ENCODE data around the gene PPM1D.

PPM1D gene

GRCh38 chr17:60675997-60676396 lies 76.0 kb downstream of the PPM1D start:
- Mint-ChIP-seq H3K36me3 (ENCODE audit: low read depth) (peaks cover 24% of the 10 kb centered on the region), H3K4me3 (no peak overlapping the region)

GRCh38 chr17:60676758-60677307 lies 76.8 kb downstream of the PPM1D start:
- Mint-ChIP-seq H3K4me1 (ENCODE audit: low read depth) (peaks cover 20% of the 10 kb centered on the region), H3K9me3 (peaks cover 10% of the 10 kb centered on the region), H3K27me3 (no peaks in the 10 kb centered on the region), H3K36me3 (ENCODE audit: low read depth) (peaks cover 30% of the 10 kb centered on the region), H3K4me3 (peak overlapping the region; percentile 94), H3K27ac (peak overlapping the region; percentile 96)
- intact Hi-C loops (cut with micrococcal nuclease) = no loop called here

More at GRCh38 chr17:60675997-60676396, 76.0 kb downstream of the PPM1D start:
- peaks cover 10% of the 10 kb centered on the region for H3K9me3 Mint-ChIP-seq
- intact Hi-C loops (cut with micrococcal nuclease) = no loop called here
- H3K27ac Mint-ChIP-seq = no peak overlapping the region
- peaks cover 20% of the 10 kb centered on the region for H3K4me1 Mint-ChIP-seq (ENCODE audit: low read depth)
- no peaks in the 10 kb centered on the region for H3K27me3 Mint-ChIP-seq

GRCh38 chr17:60677308-60678117 lies 77.5 kb downstream of the PPM1D start, which contains the start of gene BCAS3:
Gene BCAS3, plus strand, starts transcription at chr17:60677851.
- Mint-ChIP-seq H3K4me1 (ENCODE audit: low read depth) (peaks cover 20% of the 10 kb centered on the region), H3K27ac (peak within 1 kb of the TSS; percentile 96), H3K36me3 (ENCODE audit: low read depth) (peaks cover 36% of the 10 kb centered on the region), H3K9me3 (peaks cover 10% of the 10 kb centered on the region), H3K27me3 (no peaks in the 10 kb centered on the region), H3K4me3 (peak within 1 kb of the TSS; percentile 94)
- intact Hi-C loops (cut with micrococcal nuclease) = no loop called here

DNA sequence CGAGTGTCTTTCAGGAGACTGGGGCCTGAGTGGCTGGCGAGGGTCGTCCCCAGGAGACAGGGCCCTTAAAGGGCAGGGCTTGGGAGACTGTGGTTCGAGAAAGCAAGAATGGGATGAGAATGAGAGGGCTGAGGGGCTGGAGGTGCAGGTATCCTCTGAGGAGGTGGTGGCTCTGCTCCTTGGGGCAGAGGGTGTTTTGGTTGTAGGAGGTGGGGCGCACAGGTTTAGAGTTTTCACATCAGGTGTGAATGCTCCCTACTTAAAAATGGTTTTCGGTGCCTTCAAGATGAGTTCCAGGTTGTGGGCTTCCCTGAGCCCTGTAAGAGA lies 78.1 kb downstream of the PPM1D start:
- intact Hi-C loops (cut with micrococcal nuclease) = no loop called here
- H3K27ac Mint-ChIP-seq = peak overlapping the region; percentile 96
- H3K4me1 Mint-ChIP-seq (ENCODE audit: low read depth) = peaks cover 20% of the 10 kb centered on the region
- H3K36me3 Mint-ChIP-seq (ENCODE audit: low read depth) = peaks cover 38% of the 10 kb centered on the region
- peaks cover 10% of the 10 kb centered on the region for H3K9me3 Mint-ChIP-seq
- H3K27me3 Mint-ChIP-seq = no peaks in the 10 kb centered on the region
- H3K4me3 Mint-ChIP-seq = peak overlapping the region; percentile 94

- no peak overlapping the region for H3K4me3 Mint-ChIP-seq
- H3K4me1 Mint-ChIP-seq (ENCODE audit: low read depth) = peaks cover 20% of the 10 kb centered on the region
- H3K36me3 Mint-ChIP-seq (ENCODE audit: low read depth) = peaks cover 48% of the 10 kb centered on the region
- peaks cover 9% of the 10 kb centered on the region for H3K9me3 Mint-ChIP-seq
- intact Hi-C loops (cut with micrococcal nuclease) = no loop called here
- no peak overlapping the region for H3K27ac Mint-ChIP-seq
- H3K27me3 Mint-ChIP-seq = no peaks in the 10 kb centered on the region
Observed at GRCh38 chr17:60679287-60679686, 79.3 kb downstream of the PPM1D start.

DNA sequence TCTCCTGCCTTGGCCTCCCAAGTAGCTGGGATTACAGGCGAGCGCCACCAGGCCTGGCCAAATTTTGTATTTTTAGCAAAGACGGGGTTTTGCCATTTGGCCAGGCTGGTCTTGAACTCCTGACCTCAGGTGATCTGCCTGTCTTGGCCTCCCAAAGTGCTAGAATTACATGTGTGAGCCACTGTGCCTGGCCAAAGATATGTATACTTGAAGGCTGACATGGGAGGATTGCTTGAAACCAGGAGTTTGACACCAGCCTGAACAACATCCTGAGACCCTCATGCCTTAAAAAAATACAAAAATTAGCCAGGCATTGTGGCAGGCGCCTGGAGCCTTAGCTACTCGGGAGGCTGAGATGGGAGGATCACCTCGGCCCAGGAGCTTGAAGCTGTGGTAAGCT lies 80.8 kb downstream of the PPM1D start:
- H3K9me3 Mint-ChIP-seq = no peaks in the 10 kb centered on the region
- no peak overlapping the region for H3K27ac Mint-ChIP-seq
- H3K4me3 Mint-ChIP-seq = no peak overlapping the region
- no peaks in the 10 kb centered on the region for H3K27me3 Mint-ChIP-seq
- H3K4me1 Mint-ChIP-seq (ENCODE audit: low read depth) = peaks cover 20% of the 10 kb centered on the region
- peaks cover 62% of the 10 kb centered on the region for H3K36me3 Mint-ChIP-seq (ENCODE audit: low read depth)
- intact Hi-C loops (cut with micrococcal nuclease) = no loop called here

GRCh38 chr17:60685437-60685836 lies 85.4 kb downstream of the PPM1D start:
- intact Hi-C loops (cut with micrococcal nuclease) = no loop called here
- Mint-ChIP-seq H3K4me3 (no peak overlapping the region), H3K27me3 (no peaks in the 10 kb centered on the region), H3K4me1 (ENCODE audit: low read depth) (no peaks in the 10 kb centered on the region), H3K9me3 (no peaks in the 10 kb centered on the region), H3K36me3 (ENCODE audit: low read depth) (peaks cover 78% of the 10 kb centered on the region), H3K27ac (no peak overlapping the region)

- H3K27ac Mint-ChIP-seq = no peak overlapping the region
- H3K9me3 Mint-ChIP-seq = no peaks in the 10 kb centered on the region
- peaks cover 74% of the 10 kb centered on the region for H3K36me3 Mint-ChIP-seq (ENCODE audit: low read depth)
- intact Hi-C loops (cut with micrococcal nuclease) = no loop called here
- no peaks in the 10 kb centered on the region for H3K27me3 Mint-ChIP-seq
- no peak overlapping the region for H3K4me3 Mint-ChIP-seq
- peaks cover 10% of the 10 kb centered on the region for H3K4me1 Mint-ChIP-seq (ENCODE audit: low read depth)
Observed at GRCh38 chr17:60695960-60696359, 96.0 kb downstream of the PPM1D start.

GRCh38 chr17:60699090-60699489 lies 99.1 kb downstream of the PPM1D start:
- Mint-ChIP-seq H3K4me3 (no peak overlapping the region), H3K9me3 (no peaks in the 10 kb centered on the region), H3K27me3 (no peaks in the 10 kb centered on the region), H3K4me1 (ENCODE audit: low read depth) (peaks cover 10% of the 10 kb centered on the region), H3K27ac (no peak overlapping the region), H3K36me3 (ENCODE audit: low read depth) (peaks cover 53% of the 10 kb centered on the region)
- intact Hi-C loops (cut with micrococcal nuclease) = no loop called here

DNA sequence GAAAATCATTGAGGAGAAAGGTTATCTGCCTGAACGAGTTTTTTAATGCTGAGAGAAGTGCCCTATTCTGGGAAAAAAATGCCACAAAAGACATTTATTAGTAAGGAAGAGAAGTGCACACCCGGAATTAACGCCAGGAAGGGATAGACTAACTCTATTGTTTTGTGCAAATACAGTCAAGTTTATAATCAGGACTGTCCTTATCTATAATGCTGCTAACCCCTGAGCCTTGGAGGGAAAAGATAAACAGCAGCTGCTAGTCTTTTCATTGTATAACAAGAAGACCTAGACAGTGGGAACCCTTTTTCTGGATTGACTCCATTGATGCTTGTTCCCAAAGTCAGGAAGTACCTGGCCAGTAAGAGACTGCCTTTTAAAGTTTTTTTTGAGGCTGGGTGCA lies 104.2 kb downstream of the PPM1D start:
- Mint-ChIP-seq H3K27ac (no peak overlapping the region), H3K27me3 (no peaks in the 10 kb centered on the region), H3K36me3 (ENCODE audit: low read depth) (peaks cover 29% of the 10 kb centered on the region), H3K9me3 (no peaks in the 10 kb centered on the region), H3K4me3 (no peak overlapping the region), H3K4me1 (ENCODE audit: low read depth) (no peaks in the 10 kb centered on the region)
- intact Hi-C loops (cut with micrococcal nuclease) = no loop called here

DNA sequence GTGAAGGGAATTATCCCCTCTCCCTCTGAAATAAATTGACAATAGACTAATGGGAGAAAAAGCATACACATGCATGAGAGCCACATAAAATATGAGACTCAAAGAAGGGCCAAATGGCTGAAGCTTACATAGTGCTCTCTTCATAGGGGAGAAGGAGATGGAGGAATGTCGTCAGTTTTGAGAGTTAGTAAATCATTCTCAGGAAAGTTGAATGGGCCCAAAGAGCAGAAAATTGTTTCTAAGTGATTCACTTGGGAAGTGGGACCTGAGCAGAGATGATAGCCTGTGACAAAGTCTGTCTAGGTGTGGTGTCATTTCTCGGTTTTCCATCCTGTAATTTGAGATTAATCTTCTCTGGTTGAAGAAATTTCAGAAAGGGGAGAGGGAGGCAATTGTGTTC lies 112.7 kb downstream of the PPM1D start:
- H3K4me3 Mint-ChIP-seq = no peak overlapping the region
- H3K27ac Mint-ChIP-seq = no peak overlapping the region
- no peaks in the 10 kb centered on the region for H3K27me3 Mint-ChIP-seq
- H3K9me3 Mint-ChIP-seq = no peaks in the 10 kb centered on the region
- peaks cover 42% of the 10 kb centered on the region for H3K36me3 Mint-ChIP-seq (ENCODE audit: low read depth)
- H3K4me1 Mint-ChIP-seq (ENCODE audit: low read depth) = no peaks in the 10 kb centered on the region
- intact Hi-C loops (cut with micrococcal nuclease) = no loop called here

DNA sequence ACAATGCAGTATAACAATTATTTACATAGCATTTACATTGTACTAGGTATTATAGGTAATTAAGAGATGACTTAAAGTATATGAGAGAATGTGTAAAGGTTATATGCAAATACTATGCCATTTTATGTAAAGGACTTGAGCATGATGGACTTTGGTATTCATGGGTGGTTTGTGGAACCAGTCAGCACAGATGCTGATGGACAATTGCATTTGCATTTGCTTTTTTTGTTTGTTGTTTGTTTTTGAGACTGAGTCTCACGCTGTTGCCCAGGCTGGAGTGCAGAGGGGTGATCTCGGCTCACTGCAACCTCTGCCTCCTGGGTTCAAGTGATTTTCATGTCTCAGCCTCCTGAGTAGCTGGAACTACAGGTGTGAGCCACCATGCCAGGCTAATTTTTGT lies 113.6 kb downstream of the PPM1D start:
- Mint-ChIP-seq H3K27me3 (no peaks in the 10 kb centered on the region), H3K4me1 (ENCODE audit: low read depth) (no peaks in the 10 kb centered on the region), H3K9me3 (no peaks in the 10 kb centered on the region), H3K4me3 (no peak overlapping the region), H3K36me3 (ENCODE audit: low read depth) (peaks cover 33% of the 10 kb centered on the region), H3K27ac (no peak overlapping the region)
- intact Hi-C loops (cut with micrococcal nuclease) = no loop called here

Data from dendritic cell treated with granulocyte-macrophage colony-stimulating factor and Interleukin-4, amounts not matched to agents 40 ng/mL and 50 ng/mL, for 4 days (primary cell).